SW480 (cell line): ENCODE data around the gene CPNE8.

ENCODE experiments used
- DNase-seq: peaks from one replicate; pipeline ENCODE4 v3.0.0-alpha.2; 2016; ENCODE audit warnings: low spot score

Gene CPNE8

GRCh38 chr12:38629064-38629463 is 276.3 kb downstream of the CPNE8 start:
- no peak for DNase-seq

GRCh38 chr12:38628288-38628687 is 277.1 kb downstream of the CPNE8 start:
- no peak for DNase-seq

- no peak for DNase-seq
Observed at GRCh38 chr12:38625306-38625705, 280.1 kb downstream of the CPNE8 start.

GRCh38 chr12:38614171-38614570 is 291.2 kb downstream of the CPNE8 start:
- DNase-seq: no peak

- no peak for DNase-seq
Observed at GRCh38 chr12:38610808-38611350, 294.5 kb downstream of the CPNE8 start.

GRCh38 chr12:38607295-38607694 is 298.1 kb downstream of the CPNE8 start:
- DNase-seq: peak; percentile 1
